Peyer's patch (tissue), 4 donors: ENCODE measurements around the gene EPB41L1.

Experiments
- CTCF ChIP-seq, 6 experiments: fragments of 450-650 bp in 4 of 6; fragments of 200-600 bp in 2 of 6; sonication (generic) in 1 of 6; IDR thresholded peaks; one replicate each; pipeline ENCODE4 v1.5.1; 2017 to 2019; ENCODE audit warnings: antibody characterized with exemption in 6 of 6, mild to moderate bottlenecking in 3 of 6, moderate library complexity in 1 of 6
- POLR2A ChIP-seq, 2 donors: fragments of 450-650 bp; IDR thresholded peaks; one replicate each; pipeline ENCODE4 v1.5.1; 2017; ENCODE audit warnings: antibody characterized with exemption in 2 of 2, mild to moderate bottlenecking in 2 of 2, moderate library complexity in 2 of 2

- TF ChIP-seq POLR2A (IDR thresholded peaks at IDR 0.05) = no peak
- TF ChIP-seq CTCF (IDR thresholded peaks at IDR 0.05) = no peak
Measured at GRCh38 chr20:36122931-36123288, 31.6 kb upstream of the EPB41L1 start.
